H9 (cell line): ENCODE measurements around the gene ZNF212. TPM values are rescaled to one million over a fixed set of nuclear protein-coding genes. Genes with fewer than 3 reads are reported as not detected.

ENCODE experiments used
- DNase-seq: peaks from one replicate; pipeline ENCODE4 v3.0.0-alpha.2; 2017
- H2AFZ ChIP-seq: one replicate; pipeline ENCODE4 v1.6.1; 2013; ENCODE audit warnings: mild to moderate bottlenecking, low read length, control low read depth, moderate library complexity
- H2AK5ac ChIP-seq: 2 replicates; pipeline ENCODE4 v1.6.1; 2013; ENCODE audit warnings: low read length, control low read depth, mixed read lengths; ENCODE audit not compliant: insufficient read length
- H2BK120ac ChIP-seq: one replicate; pipeline ENCODE4 v1.6.1; 2013; ENCODE audit warnings: low read depth, mild to moderate bottlenecking, low read length, control low read depth, inconsistent platforms; ENCODE audit not compliant: poor library complexity, severe bottlenecking
- H2BK12ac ChIP-seq: 2 replicates; pipeline ENCODE4 v1.6.1; 2013; ENCODE audit warnings: low read length, control low read depth, mixed read lengths, low read depth; ENCODE audit not compliant: insufficient read length
- H2BK15ac ChIP-seq: 2 replicates; pipeline ENCODE4 v1.6.1; 2013; ENCODE audit warnings: low read depth, low read length, control low read depth
- H2BK20ac ChIP-seq: one replicate; pipeline ENCODE4 v1.6.1; 2013; ENCODE audit warnings: low read depth, mild to moderate bottlenecking, low read length, control low read depth, inconsistent platforms; ENCODE audit not compliant: poor library complexity, severe bottlenecking
- H2BK5ac ChIP-seq: 2 replicates; pipeline ENCODE4 v1.6.1; 2013; ENCODE audit warnings: low read length, control low read depth, mixed read lengths; ENCODE audit not compliant: insufficient read length
- H3K14ac ChIP-seq: 2 replicates; pipeline ENCODE4 v1.6.1; 2013; ENCODE audit warnings: low read length, control low read depth; ENCODE audit not compliant: insufficient read depth
- H3K18ac ChIP-seq: 2 replicates; pipeline ENCODE4 v1.6.1; 2013; ENCODE audit warnings: low read depth, mild to moderate bottlenecking, mixed read lengths, low read length, control low read depth; ENCODE audit not compliant: insufficient read length
- H3K23ac ChIP-seq: 2 replicates; pipeline ENCODE4 v1.6.1; 2013; ENCODE audit warnings: low read length, control low read depth, mixed read lengths, low read depth; ENCODE audit not compliant: insufficient read length
- H3K23me2 ChIP-seq: 2 replicates; pipeline ENCODE4 v1.6.1; 2013; ENCODE audit warnings: low read depth, mild to moderate bottlenecking, mixed read lengths, low read length, control low read depth; ENCODE audit not compliant: insufficient read length, poor library complexity, severe bottlenecking
- H3K27ac ChIP-seq: 2 replicates; pipeline ENCODE4 v1.5.1; 2013; ENCODE audit warnings: low read length, control low read depth, mixed read lengths, low read depth; ENCODE audit not compliant: insufficient read length
- H3K27me3 ChIP-seq: 2 replicates; pipeline ENCODE4 v1.6.1; 2013; ENCODE audit warnings: low read length, control low read depth, inconsistent platforms; ENCODE audit not compliant: insufficient read depth
- H3K4ac ChIP-seq: 2 replicates; pipeline ENCODE4 v1.6.1; 2013; ENCODE audit warnings: low read depth, mild to moderate bottlenecking, control low read depth, inconsistent platforms, low read length, moderate library complexity
- H3K4me1 ChIP-seq: 2 replicates; pipeline ENCODE4 v1.6.1; 2013; ENCODE audit warnings: low read length, control low read depth, inconsistent platforms; ENCODE audit not compliant: insufficient read depth
- H3K4me2 ChIP-seq: 2 replicates; pipeline ENCODE4 v1.6.1; 2013; ENCODE audit warnings: low read length, control low read depth, mixed read lengths; ENCODE audit not compliant: insufficient read length, insufficient read depth
- H3K56ac ChIP-seq: 2 replicates; pipeline ENCODE4 v1.6.1; 2013; ENCODE audit warnings: low read depth, mild to moderate bottlenecking, mixed read lengths, low read length, control low read depth; ENCODE audit not compliant: insufficient read length
- H3K79me1 ChIP-seq: 2 replicates; pipeline ENCODE4 v1.6.1; 2013; ENCODE audit warnings: low read depth, mild to moderate bottlenecking, moderate library complexity, low read length, control low read depth, inconsistent platforms; ENCODE audit not compliant: insufficient read depth, poor library complexity, severe bottlenecking
- H3K79me2 ChIP-seq: 2 replicates; pipeline ENCODE4 v1.6.1; 2013; ENCODE audit warnings: low read length, control low read depth, inconsistent platforms; ENCODE audit not compliant: insufficient read depth
- H3K9ac ChIP-seq: 2 replicates; pipeline ENCODE4 v1.6.1; 2013; ENCODE audit warnings: low read length, control low read depth, mixed read lengths; ENCODE audit not compliant: insufficient read length; ENCODE audit errors: extremely low read depth
- H3K9me3 ChIP-seq: one replicate; pipeline ENCODE4 v1.6.1; 2013; ENCODE audit warnings: low read depth, low read length, inconsistent platforms; ENCODE audit not compliant: control insufficient read depth
- H3T11ph ChIP-seq: one replicate; pipeline ENCODE4 v1.6.1; 2013; ENCODE audit warnings: mild to moderate bottlenecking, low read length, control low read depth, inconsistent platforms
- H4K20me1 ChIP-seq: one replicate; pipeline ENCODE4 v1.6.1; 2013; ENCODE audit not compliant: control insufficient read depth, insufficient read length, insufficient read depth
- H4K5ac ChIP-seq: 2 replicates; pipeline ENCODE4 v1.6.1; 2013; ENCODE audit warnings: low read depth, mild to moderate bottlenecking, mixed read lengths, low read length, control low read depth; ENCODE audit not compliant: insufficient read length
- H4K8ac ChIP-seq: replicated peaks from 2 replicates; pipeline ENCODE4 v1.6.1; 2013; ENCODE audit warnings: low read length, control low read depth, mixed read lengths, low read depth; ENCODE audit not compliant: insufficient read length
- H4K91ac ChIP-seq: 2 replicates; pipeline ENCODE4 v1.6.1; 2013; ENCODE audit warnings: low read depth, mild to moderate bottlenecking, moderate library complexity, mixed read lengths, low read length, control low read depth; ENCODE audit not compliant: insufficient read length
- H3K27ac Mint-ChIP-seq, 3 experiments: 2 replicates in 2 of 3; 3 replicates in 1 of 3; pipeline ENCODE4 v1.8.0; 2020 to 2021; ENCODE audit warnings: mixed read lengths in 3 of 3, mild to moderate bottlenecking in 1 of 3, moderate library complexity in 1 of 3
- H3K27me3 Mint-ChIP-seq: 2 replicates; pipeline ENCODE4 v1.8.0; 2021; ENCODE audit warnings: low read depth, mild to moderate bottlenecking, moderate library complexity, mixed read lengths
- H3K36me3 Mint-ChIP-seq, 3 experiments: 2 replicates in 2 of 3; 3 replicates in 1 of 3; pipeline ENCODE4 v1.8.0; 2020 to 2021; ENCODE audit warnings: low read depth in 3 of 3, mixed read lengths in 3 of 3; ENCODE audit not compliant: insufficient read depth in 1 of 3
- H3K4me1 Mint-ChIP-seq, 2 experiments: 2 replicates each; pipeline ENCODE4 v1.8.0; 2020; ENCODE audit warnings: mixed read lengths in 2 of 2
- H3K4me3 Mint-ChIP-seq, 2 experiments: 2 replicates in 1 of 2; 3 replicates in 1 of 2; pipeline ENCODE4 v1.8.0; 2020 to 2021; ENCODE audit warnings: mild to moderate bottlenecking in 2 of 2, mixed read lengths in 2 of 2, moderate library complexity in 1 of 2
- H3K9me3 Mint-ChIP-seq, 2 experiments: 2 replicates in 1 of 2; 3 replicates in 1 of 2; pipeline ENCODE4 v1.8.0; 2020; ENCODE audit warnings: mild to moderate bottlenecking in 2 of 2, mixed read lengths in 2 of 2, moderate library complexity in 1 of 2
- CTCF ChIP-seq: fragments of 200-600 bp; sonication (generic); conservative IDR thresholded peaks from 3 replicates; pipeline ENCODE4 v1.8.0; 2021; ENCODE audit warnings: antibody characterized with exemption, mild to moderate bottlenecking
- WGBS: extraction: QIAGEN DNeasy Blood & Tissue Kit; methylation state at CpG from one replicate; pipeline ENCODE4 v1.1.7; 2013; ENCODE audit warnings: missing lambda C conversion rate, low lambda C conversion rate, mixed read lengths; ENCODE audit not compliant: insufficient read length; ENCODE audit errors: extremely low coverage; 5-methylcytosine and 5-hydroxymethylcytosine counted together
- total RNA-seq: library from RNA; stranded (reverse); gene quantifications from 2 replicates; pipeline ENCODE4 v1.2.1, GENCODE V29; 2021

ZNF212 gene
- total RNA-seq, 1 experiment from 2014 or later, result 21.1 TPM

- TF ChIP-seq CTCF, result no peak
- Histone ChIP-seq H2BK12ac (no peak overlapping the region), H4K8ac (no peak overlapping the region), H3K4me2 (no peak overlapping the region), H3K4me1 (no peaks in the 10 kb centered on the region), H3K23ac (no peak overlapping the region), H3K14ac (no peak overlapping the region), H3K18ac (no peak overlapping the region), H3K56ac (no peak overlapping the region), H3K9ac (no peak overlapping the region), H2AK5ac (no peak overlapping the region), H3K27ac (no peak overlapping the region), H3K27me3 (no peaks in the 10 kb centered on the region), H2BK15ac (no peak overlapping the region), H4K5ac (no peak overlapping the region), H2BK120ac (no peak overlapping the region), H3K4ac (no peak overlapping the region), H3T11ph (no peak overlapping the region), H2BK20ac (no peak overlapping the region), H2AFZ (no peak overlapping the region), H3K79me2 (no peaks in the 10 kb centered on the region), H3K23me2 (no peaks in the 10 kb centered on the region), H4K20me1 (no peaks in the 10 kb centered on the region), H3K79me1 (no peaks in the 10 kb centered on the region), H3K9me3 (no peaks in the 10 kb centered on the region), H2BK5ac (no peak overlapping the region), H4K91ac (no peak overlapping the region)
- Mint-ChIP-seq H3K27ac (no peak overlapping the region), H3K4me3 (no peak overlapping the region), H3K4me1 (no peaks in the 10 kb centered on the region), H3K27me3 (no peaks in the 10 kb centered on the region), H3K9me3 (no peaks in the 10 kb centered on the region), H3K36me3 (peaks cover 23 to 51% (median 49%) of the 10 kb centered on the region in 3 experiments; a peak in 6 of 7 replicates)
- no peak for DNase-seq
- no CpG with 5 or more reads among the region's 16 CpGs for WGBS
These were observed 14.9 kb downstream of the ZNF212 start for GRCh38 chr7:149254181-149254858.
